ENCODE measurements around the gene MTHFS. TPM values are rescaled to one million over a fixed set of nuclear protein-coding genes. Genes with fewer than 3 reads are reported as not detected.

The MTHFS gene
- total RNA-seq, 3 donors from 2014 or later (not counting 1 experiment from before 2014, with no cell fraction given): 7.0 to 10.8 (median 10.5) TPM

- H3K4me3 ChIP-seq (ENCODE audit: low read length): no peak overlapping the region
- DNase-seq: peak in 1 of 2 donors; percentile 35
- Mint-ChIP-seq H3K9me3 (no peaks in the 10 kb centered on the region), H3K27ac (no peak overlapping the region), H3K27me3 (ENCODE audit: low read depth in 2 of 2) (no peaks in the 10 kb centered on the region), H3K4me3 (no peak overlapping the region), H3K4me1 (peaks cover 15 to 28% of the 10 kb centered on the region in 2 donors), H3K36me3 (no peaks in the 10 kb centered on the region)
- WGBS (ENCODE audit: insufficient coverage): 100% methylated on average over 1 of the region's 3 CpGs
- H3K36me3 ChIP-seq (ENCODE audit: control insufficient read depth, insufficient read depth, low read length): peaks cover 9% of the 10 kb centered on the region
- H3K4me1 ChIP-seq (ENCODE audit: control insufficient read depth, insufficient read depth, low read length): no peaks in the 10 kb centered on the region
- ATAC-seq: no peak
- H3K27ac ChIP-seq (ENCODE audit: low read length): no peak overlapping the region
- TF ChIP-seq, protein P1, sequence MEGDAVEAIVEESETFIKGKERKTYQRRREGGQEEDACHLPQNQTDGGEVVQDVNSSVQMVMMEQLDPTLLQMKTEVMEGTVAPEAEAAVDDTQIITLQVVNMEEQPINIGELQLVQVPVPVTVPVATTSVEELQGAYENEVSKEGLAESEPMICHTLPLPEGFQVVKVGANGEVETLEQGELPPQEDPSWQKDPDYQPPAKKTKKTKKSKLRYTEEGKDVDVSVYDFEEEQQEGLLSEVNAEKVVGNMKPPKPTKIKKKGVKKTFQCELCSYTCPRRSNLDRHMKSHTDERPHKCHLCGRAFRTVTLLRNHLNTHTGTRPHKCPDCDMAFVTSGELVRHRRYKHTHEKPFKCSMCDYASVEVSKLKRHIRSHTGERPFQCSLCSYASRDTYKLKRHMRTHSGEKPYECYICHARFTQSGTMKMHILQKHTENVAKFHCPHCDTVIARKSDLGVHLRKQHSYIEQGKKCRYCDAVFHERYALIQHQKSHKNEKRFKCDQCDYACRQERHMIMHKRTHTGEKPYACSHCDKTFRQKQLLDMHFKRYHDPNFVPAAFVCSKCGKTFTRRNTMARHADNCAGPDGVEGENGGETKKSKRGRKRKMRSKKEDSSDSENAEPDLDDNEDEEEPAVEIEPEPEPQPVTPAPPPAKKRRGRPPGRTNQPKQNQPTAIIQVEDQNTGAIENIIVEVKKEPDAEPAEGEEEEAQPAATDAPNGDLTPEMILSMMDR (IDR thresholded peaks at IDR 0.05): peak; percentile 39
- no peaks in the 10 kb centered on the region for H3K27me3 ChIP-seq (ENCODE audit: control insufficient read depth, insufficient read depth, low read length)
- H3K9me3 ChIP-seq (ENCODE audit: control insufficient read depth, insufficient read depth, low read length): no peaks in the 10 kb centered on the region
- intact Hi-C loops (cut with micrococcal nuclease): no loop called here
These were observed 47.0 kb downstream of the MTHFS start for GRCh38 chr15:79849789-79850188.

GRCh38 chr15:79846539-79846938, 50.3 kb downstream of the MTHFS start:
- no peaks in the 10 kb centered on the region for H3K27me3 Mint-ChIP-seq (ENCODE audit: low read depth in 2 of 2)
- no peaks in the 10 kb centered on the region for H3K9me3 Mint-ChIP-seq
- Histone ChIP-seq H3K36me3 (ENCODE audit: control insufficient read depth, insufficient read depth, low read length) (peaks cover 19% of the 10 kb centered on the region), H3K27me3 (ENCODE audit: control insufficient read depth, insufficient read depth, low read length) (no peaks in the 10 kb centered on the region), H3K9me3 (ENCODE audit: control insufficient read depth, insufficient read depth, low read length) (no peaks in the 10 kb centered on the region), H3K4me1 (ENCODE audit: control insufficient read depth, insufficient read depth, low read length) (no peaks in the 10 kb centered on the region), H3K4me3 (ENCODE audit: low read length) (no peak overlapping the region), H3K27ac (ENCODE audit: low read length) (no peak overlapping the region)
- H3K4me3 Mint-ChIP-seq: no peak overlapping the region
- no peak for ATAC-seq
- 100% methylated on average over 2 of the region's 2 CpGs for WGBS (ENCODE audit: insufficient coverage)
- H3K4me1 Mint-ChIP-seq: peaks cover 15 to 27% of the 10 kb centered on the region in 2 donors
- DNase-seq: no peak
- TF ChIP-seq, protein P1 (IDR thresholded peaks at IDR 0.05): no peak
- H3K36me3 Mint-ChIP-seq: peaks cover 13% of the 10 kb centered on the region
- intact Hi-C loops (cut with micrococcal nuclease): no loop called here
- no peak overlapping the region for H3K27ac Mint-ChIP-seq

DNA sequence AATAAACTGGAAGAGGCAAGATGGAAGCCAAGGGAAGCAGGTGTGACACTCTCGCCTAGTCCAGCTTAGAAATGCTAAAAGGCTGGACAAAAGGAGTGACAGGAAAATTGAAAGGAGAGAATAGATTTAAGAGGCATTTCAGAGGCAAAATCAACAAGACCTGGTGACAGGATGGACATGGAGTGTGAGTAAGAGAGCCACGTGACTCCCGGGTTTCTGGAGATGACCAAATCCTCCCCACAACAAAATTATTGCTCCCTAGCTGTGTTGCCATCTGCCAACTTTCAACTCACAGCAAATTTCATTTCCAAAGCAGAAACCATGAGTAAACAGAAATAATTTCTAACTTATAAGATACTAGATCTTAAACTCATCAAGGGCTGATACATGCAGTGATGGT, 52.6 kb downstream of the MTHFS start:
- Mint-ChIP-seq H3K9me3 (no peaks in the 10 kb centered on the region), H3K4me3 (no peak overlapping the region), H3K4me1 (peaks cover 8 to 21% of the 10 kb centered on the region in 2 donors), H3K27ac (no peak overlapping the region), H3K27me3 (ENCODE audit: low read depth in 2 of 2) (no peaks in the 10 kb centered on the region), H3K36me3 (peaks cover 13% of the 10 kb centered on the region)
- Histone ChIP-seq H3K4me1 (ENCODE audit: control insufficient read depth, insufficient read depth, low read length) (no peaks in the 10 kb centered on the region), H3K9me3 (ENCODE audit: control insufficient read depth, insufficient read depth, low read length) (no peaks in the 10 kb centered on the region), H3K27ac (ENCODE audit: low read length) (no peak overlapping the region), H3K36me3 (ENCODE audit: control insufficient read depth, insufficient read depth, low read length) (peaks cover 24% of the 10 kb centered on the region), H3K27me3 (ENCODE audit: control insufficient read depth, insufficient read depth, low read length) (no peaks in the 10 kb centered on the region), H3K4me3 (ENCODE audit: low read length) (no peak overlapping the region)
- DNase-seq (no peak), ATAC-seq (no peak)
- 99% methylated on average over 3 of the region's 3 CpGs for WGBS (ENCODE audit: insufficient coverage)
- TF ChIP-seq, protein P1 (IDR thresholded peaks at IDR 0.05): no peak
- intact Hi-C loops (cut with micrococcal nuclease): no loop called here

GRCh38 chr15:79837846-79838245, 59.0 kb downstream of the MTHFS start:
- no peaks in the 10 kb centered on the region for H3K36me3 Mint-ChIP-seq
- intact Hi-C loops (cut with micrococcal nuclease): no loop called here

More at GRCh38 chr15:79837846-79838245, 59.0 kb downstream of the MTHFS start:
- Histone ChIP-seq H3K9me3 (ENCODE audit: control insufficient read depth, insufficient read depth, low read length) (no peaks in the 10 kb centered on the region), H3K4me1 (ENCODE audit: control insufficient read depth, insufficient read depth, low read length) (peaks cover 3% of the 10 kb centered on the region), H3K27ac (ENCODE audit: low read length) (no peak overlapping the region), H3K36me3 (ENCODE audit: control insufficient read depth, insufficient read depth, low read length) (peaks cover 15% of the 10 kb centered on the region), H3K27me3 (ENCODE audit: control insufficient read depth, insufficient read depth, low read length) (no peaks in the 10 kb centered on the region), H3K4me3 (ENCODE audit: low read length) (no peak overlapping the region)
- Mint-ChIP-seq H3K4me1 (peaks cover 6 to 10% of the 10 kb centered on the region in 2 donors), H3K9me3 (no peaks in the 10 kb centered on the region), H3K4me3 (no peak overlapping the region), H3K27me3 (ENCODE audit: low read depth in 2 of 2) (no peaks in the 10 kb centered on the region), H3K27ac (no peak overlapping the region)
- no peak for ATAC-seq
- no peak for DNase-seq
- TF ChIP-seq, protein P1 (IDR thresholded peaks at IDR 0.05): no peak
